A204.1 (cell line): ENCODE measurements around the gene TAF3.

Experiments
- FAIRE-seq: peaks from 2 replicates; lab custom pipeline; 2012; peaks lifted over from hg19 to GRCh38; lab: Jason Lieb, UNC

The TAF3 gene

GRCh38 chr10:7933757-7934156 is 115.5 kb downstream of the TAF3 start:
- no peak for FAIRE-seq

- FAIRE-seq = no peak
Observed at GRCh38 chr10:7937315-7937945, 119.1 kb downstream of the TAF3 start.

GRCh38 chr10:7941576-7941975 is 123.3 kb downstream of the TAF3 start:
- FAIRE-seq = no peak

GRCh38 chr10:7942316-7942715 is 124.0 kb downstream of the TAF3 start:
- FAIRE-seq = no peak

- FAIRE-seq = no peak
Observed at GRCh38 chr10:7942859-7943258, 124.6 kb downstream of the TAF3 start.

- FAIRE-seq = no peak
Observed at GRCh38 chr10:7944215-7944480, 125.8 kb downstream of the TAF3 start.

- no peak for FAIRE-seq
Observed at GRCh38 chr10:7944537-7944936, 126.2 kb downstream of the TAF3 start.

- FAIRE-seq = no peak
Observed at GRCh38 chr10:7945034-7945433, 126.7 kb downstream of the TAF3 start.

GRCh38 chr10:7945469-7946187 is 127.3 kb downstream of the TAF3 start:
- FAIRE-seq = no peak

- no peak for FAIRE-seq
Observed at GRCh38 chr10:7948371-7949000, 130.2 kb downstream of the TAF3 start.

GRCh38 chr10:7950981-7951847 is 132.9 kb downstream of the TAF3 start:
- FAIRE-seq = no peak

GRCh38 chr10:7952266-7952665 is 134.0 kb downstream of the TAF3 start:
- FAIRE-seq = no peak

- FAIRE-seq = no peak
Observed at GRCh38 chr10:7953447-7953846, 135.1 kb downstream of the TAF3 start.

- FAIRE-seq = no peak
Observed at GRCh38 chr10:7955446-7955845, 137.1 kb downstream of the TAF3 start.

GRCh38 chr10:7956508-7956907 is 138.2 kb downstream of the TAF3 start:
- no peak for FAIRE-seq

GRCh38 chr10:7957591-7957990 is 139.3 kb downstream of the TAF3 start:
- FAIRE-seq = no peak

GRCh38 chr10:7958442-7958841 is 140.1 kb downstream of the TAF3 start:
- no peak for FAIRE-seq

- no peak for FAIRE-seq
Observed at GRCh38 chr10:7960108-7960507, 141.8 kb downstream of the TAF3 start.

GRCh38 chr10:7962592-7962991 is 144.3 kb downstream of the TAF3 start:
- FAIRE-seq = no peak

- no peak for FAIRE-seq
Observed at GRCh38 chr10:7965457-7965856, 147.2 kb downstream of the TAF3 start.

GRCh38 chr10:7967035-7967434 is 148.7 kb downstream of the TAF3 start:
- FAIRE-seq = no peak

GRCh38 chr10:7968510-7969112 is 150.3 kb downstream of the TAF3 start:
- no peak for FAIRE-seq

GRCh38 chr10:7969623-7970022 is 151.3 kb downstream of the TAF3 start:
- FAIRE-seq = no peak
